ENCODE data around the gene TSPAN6.
A peak's percentile ranks its signal among the peaks of the same experiment; 100 is the strongest.

The TSPAN6 gene

GRCh38 chrX:100635040-100635439, 1.6 kb downstream of the TSPAN6 start:
- peaks cover 6% of the 10 kb centered on the region for H3K27me3 ChIP-seq (ENCODE audit: insufficient read depth, low read depth, severe bottlenecking)
- peaks cover 3% of the 10 kb centered on the region for H3K36me3 ChIP-seq
- no peaks in the 10 kb centered on the region for H3K9me3 ChIP-seq (ENCODE audit: severe bottlenecking)
- no peak overlapping the region for H3K4me3 ChIP-seq (ENCODE audit: low read depth, low read length)
- H3K27ac ChIP-seq, result no peak overlapping the region
- no peak for TF ChIP-seq CTCF (IDR thresholded peaks at IDR 0.05; ENCODE audit: low read depth, low read length)
- DNase-seq, result no peak

GRCh38 chrX:100625985-100626491, 10.6 kb downstream of the TSPAN6 start:
- H3K4me3 ChIP-seq (ENCODE audit: low read depth, low read length), result no peak overlapping the region
- H3K27me3 ChIP-seq (ENCODE audit: insufficient read depth, low read depth, severe bottlenecking), result peaks cover 3% of the 10 kb centered on the region
- TF ChIP-seq CTCF (IDR thresholded peaks at IDR 0.05; ENCODE audit: low read depth, low read length), result no peak
- H3K36me3 ChIP-seq, result no peaks in the 10 kb centered on the region
- no peak overlapping the region for H3K27ac ChIP-seq
- no peaks in the 10 kb centered on the region for H3K9me3 ChIP-seq (ENCODE audit: severe bottlenecking)
- DNase-seq, result no peak

GRCh38 chrX:100623001-100623400, 13.6 kb downstream of the TSPAN6 start:
- Histone ChIP-seq H3K36me3 (no peaks in the 10 kb centered on the region), H3K4me3 (ENCODE audit: low read depth, low read length) (no peak overlapping the region), H3K27me3 (ENCODE audit: insufficient read depth, low read depth, severe bottlenecking) (peaks cover 3% of the 10 kb centered on the region), H3K9me3 (ENCODE audit: severe bottlenecking) (no peaks in the 10 kb centered on the region), H3K27ac (no peak overlapping the region)
- no peak for TF ChIP-seq CTCF (IDR thresholded peaks at IDR 0.05; ENCODE audit: low read depth, low read length)
- no peak for DNase-seq

GRCh38 chrX:100615005-100615404, 21.6 kb downstream of the TSPAN6 start:
- Histone ChIP-seq H3K36me3 (no peaks in the 10 kb centered on the region), H3K9me3 (ENCODE audit: severe bottlenecking) (no peaks in the 10 kb centered on the region), H3K4me3 (ENCODE audit: low read depth, low read length) (no peak overlapping the region), H3K27me3 (ENCODE audit: insufficient read depth, low read depth, severe bottlenecking) (peaks cover 19% of the 10 kb centered on the region), H3K27ac (no peak overlapping the region)
- no peak for DNase-seq
- TF ChIP-seq CTCF (IDR thresholded peaks at IDR 0.05; ENCODE audit: low read depth, low read length), result peak; percentile 38; the same call in 1 of the 2 replicates

GRCh38 chrX:100611951-100612350, 24.7 kb downstream of the TSPAN6 start:
- peaks cover 34% of the 10 kb centered on the region for H3K27me3 ChIP-seq (ENCODE audit: insufficient read depth, low read depth, severe bottlenecking)
- no peaks in the 10 kb centered on the region for H3K9me3 ChIP-seq (ENCODE audit: severe bottlenecking)
- H3K4me3 ChIP-seq (ENCODE audit: low read depth, low read length), result no peak overlapping the region
- no peaks in the 10 kb centered on the region for H3K36me3 ChIP-seq
- no peak overlapping the region for H3K27ac ChIP-seq
- no peak for TF ChIP-seq CTCF (IDR thresholded peaks at IDR 0.05; ENCODE audit: low read depth, low read length)
- DNase-seq, result no peak

GRCh38 chrX:100609591-100609990, 27.0 kb downstream of the TSPAN6 start:
- no peak overlapping the region for H3K27ac ChIP-seq
- H3K9me3 ChIP-seq (ENCODE audit: severe bottlenecking), result no peaks in the 10 kb centered on the region
- no peaks in the 10 kb centered on the region for H3K36me3 ChIP-seq
- peaks cover 46% of the 10 kb centered on the region for H3K27me3 ChIP-seq (ENCODE audit: insufficient read depth, low read depth, severe bottlenecking)
- DNase-seq, result no peak
- no peak overlapping the region for H3K4me3 ChIP-seq (ENCODE audit: low read depth, low read length)
- no peak for TF ChIP-seq CTCF (IDR thresholded peaks at IDR 0.05; ENCODE audit: low read depth, low read length)

All from WERI-Rb-1 (cell line).